HepG2 (cell line): ENCODE measurements around the gene TUBB3. TPM values are rescaled to one million over a fixed set of nuclear protein-coding genes. Genes with fewer than 3 reads are reported as not detected.

ENCODE experiments used
- AFF4 ChIP-seq: sonication (generic); formaldehyde crosslinking; IDR thresholded peaks from 2 replicates; pipeline ENCODE4 v1.4.0; 2020; ENCODE audit warnings: missing genetic modification reagents
- DNMT1 ChIP-seq: sonication (generic); formaldehyde crosslinking; IDR thresholded peaks from 2 replicates; pipeline ENCODE4 v1.5.1; 2020; ENCODE audit warnings: mild to moderate bottlenecking, missing genetic modification reagents
- HNRNPL ChIP-seq: fragments of 200-400 bp; formaldehyde crosslinking; IDR thresholded peaks from 2 replicates; pipeline ENCODE4 v1.6.1; 2017; ENCODE audit warnings: mild to moderate bottlenecking, low read depth, low read length
- NR2F1 ChIP-seq, 2 experiments: fragments of 450-650 bp in 1 of 2; formaldehyde crosslinking in 1 of 2; IDR thresholded peaks; 2 replicates each; pipeline versions ENCODE4 v1.5.0 to v1.6.1; 2016 to 2020; ENCODE audit warnings: mild to moderate bottlenecking in 1 of 2, missing compliant biosample characterization in 1 of 2, missing genetic modification reagents in 1 of 2, moderate library complexity in 1 of 2
- RERE ChIP-seq: IDR thresholded peaks from 2 replicates; pipeline ENCODE4 v1.6.1; 2016; ENCODE audit warnings: low read depth, missing genetic modification reagents, missing compliant biosample characterization
- RFX1 ChIP-seq: fragments of 450-650 bp; IDR thresholded peaks from 2 replicates; pipeline ENCODE4 v1.6.1; 2017
- THAP11 ChIP-seq: IDR thresholded peaks from 2 replicates; pipeline ENCODE4 v1.6.1; 2016; ENCODE audit warnings: missing biosample characterization, missing genetic modification reagents
- ZNF10 ChIP-seq: sonication (generic); formaldehyde crosslinking; IDR thresholded peaks from 2 replicates; pipeline ENCODE4 v1.4.0; 2020; ENCODE audit warnings: mild to moderate bottlenecking, low read depth, missing genetic modification reagents, borderline replicate concordance
- ZNF205 ChIP-seq: IDR thresholded peaks from 2 replicates; pipeline ENCODE4 v1.6.1; 2018; ENCODE audit warnings: missing biosample characterization, missing genetic modification reagents
- ZNF253 ChIP-seq: sonication (generic); formaldehyde crosslinking; IDR thresholded peaks from 2 replicates; pipeline ENCODE4 v1.8.0; 2022; ENCODE audit warnings: mild to moderate bottlenecking, missing genetic modification reagents, borderline replicate concordance
- ZNF256 ChIP-seq: sonication (generic); formaldehyde crosslinking; conservative IDR thresholded peaks from 2 replicates; pipeline ENCODE4 v1.4.0; 2020; ENCODE audit warnings: missing genetic modification reagents
- ZNF367 ChIP-seq: sonication (generic); formaldehyde crosslinking; IDR thresholded peaks from 2 replicates; pipeline ENCODE4 v1.4.0; 2020; ENCODE audit warnings: missing genetic modification reagents, borderline replicate concordance
- ZNF687 ChIP-seq: sonication (generic); formaldehyde crosslinking; IDR thresholded peaks from 2 replicates; pipeline ENCODE4 v1.5.1; 2020; ENCODE audit warnings: mild to moderate bottlenecking, missing genetic modification reagents, moderate library complexity
- polyA plus RNA-seq, 8 experiments: library from polyadenylated mRNA; depleted of rRNA in 3 of 8; stranded (reverse) in 7 of 8; unstranded in 1 of 8; fragments of >200 nt; fragmentation: Illumina TruSeq in 4 of 8; extraction: Trizol in 4 of 8; gene quantifications; 2 replicates each; pipeline versions ENCODE4 v1.2.1 to v1.2.3, GENCODE V29; 2011 to 2016; ENCODE audit warnings: low read depth in 4 of 8, missing spikeins in 1 of 8, mixed read lengths in 1 of 8; ENCODE audit not compliant: insufficient read depth in 1 of 8
- total RNA-seq, 5 experiments: library from RNA; depleted of rRNA; stranded (reverse); fragments of >200 nt; fragmentation: Illumina TruSeq; extraction: Trizol; gene quantifications; 2 replicates each; pipeline ENCODE4 v1.2.3, GENCODE V29; 2016; ENCODE audit warnings: low read depth in 1 of 5
- TF ChIP-seq, protein P1 (sequence below): sonication (generic); formaldehyde crosslinking; IDR thresholded peaks from 2 replicates; pipeline ENCODE4 v1.9.0; 2021; ENCODE audit warnings: missing genetic modification reagents, borderline replicate concordance

The TUBB3 gene
- total and polyA plus RNA-seq, 2 of the 13 experiments (the other 11 are each of a cell fraction or from before 2014, with no cell fraction given): 110 to 185 TPM

DNA sequence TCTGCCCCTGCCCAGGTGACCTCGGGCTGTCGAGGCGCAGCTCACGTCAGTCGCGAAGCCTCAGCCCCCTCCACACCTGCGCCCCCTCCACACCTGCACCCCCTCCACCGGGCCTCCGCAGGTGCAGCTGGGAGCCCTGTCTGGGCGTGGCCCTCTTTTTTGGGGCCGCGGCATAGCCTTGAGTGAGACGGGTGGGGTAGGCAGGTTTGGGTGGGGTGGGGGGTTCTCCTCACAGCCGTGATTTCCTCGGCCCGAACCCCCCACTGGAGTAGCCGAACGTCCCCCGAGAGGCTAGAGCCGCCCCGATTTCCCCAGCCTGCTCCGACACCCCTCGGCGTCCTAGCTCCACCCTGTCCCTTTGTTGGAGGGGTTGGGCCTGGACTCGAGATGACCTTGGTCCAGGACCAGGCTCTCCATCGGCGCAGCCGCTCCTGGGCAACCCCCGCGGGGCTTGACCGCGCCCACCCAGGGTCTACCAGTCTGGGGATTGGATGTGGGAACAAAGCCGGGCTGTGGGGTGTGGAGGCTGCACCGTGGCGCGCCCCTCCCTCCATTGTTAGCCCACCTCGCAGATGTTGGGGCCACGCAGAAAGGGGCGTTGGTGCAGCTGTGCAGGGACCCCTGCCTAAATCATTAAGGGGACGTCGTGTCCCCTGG, 626 bp downstream of the TUBB3 start (continued):
- TF ChIP-seq AFF4: 0 out of 2 replicates have a peak, but pooled peaks have one; percentile 5
- TF ChIP-seq THAP11 (CRISPR knock-in tag): no peak
- TF ChIP-seq ZNF256 (CRISPR knock-in tag): no peak
- no peak for TF ChIP-seq HNRNPL
- no peak for TF ChIP-seq ZNF253 (CRISPR knock-in tag)
- TF ChIP-seq, protein P1, sequence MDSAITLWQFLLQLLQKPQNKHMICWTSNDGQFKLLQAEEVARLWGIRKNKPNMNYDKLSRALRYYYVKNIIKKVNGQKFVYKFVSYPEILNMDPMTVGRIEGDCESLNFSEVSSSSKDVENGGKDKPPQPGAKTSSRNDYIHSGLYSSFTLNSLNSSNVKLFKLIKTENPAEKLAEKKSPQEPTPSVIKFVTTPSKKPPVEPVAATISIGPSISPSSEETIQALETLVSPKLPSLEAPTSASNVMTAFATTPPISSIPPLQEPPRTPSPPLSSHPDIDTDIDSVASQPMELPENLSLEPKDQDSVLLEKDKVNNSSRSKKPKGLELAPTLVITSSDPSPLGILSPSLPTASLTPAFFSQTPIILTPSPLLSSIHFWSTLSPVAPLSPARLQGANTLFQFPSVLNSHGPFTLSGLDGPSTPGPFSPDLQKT: no peak
- TF ChIP-seq ZNF10 (CRISPR knock-in tag): no peak
- no peak for TF ChIP-seq ZNF367 (CRISPR knock-in tag)
- TF ChIP-seq RFX1: no peak
- TF ChIP-seq DNMT1 (CRISPR knock-in tag): no peak
- no peak for TF ChIP-seq ZNF205 (CRISPR knock-in tag)
- TF ChIP-seq NR2F1 (CRISPR knock-in tag; IDR thresholded peaks at IDR 0.05): no peak
- no peak for TF ChIP-seq RERE (CRISPR knock-in tag)
- peak; percentile 35; the same call in 1 of the 2 replicates for TF ChIP-seq ZNF687 (CRISPR knock-in tag)
